ENCODE data around the gene STK11.

Gene STK11

DNA sequence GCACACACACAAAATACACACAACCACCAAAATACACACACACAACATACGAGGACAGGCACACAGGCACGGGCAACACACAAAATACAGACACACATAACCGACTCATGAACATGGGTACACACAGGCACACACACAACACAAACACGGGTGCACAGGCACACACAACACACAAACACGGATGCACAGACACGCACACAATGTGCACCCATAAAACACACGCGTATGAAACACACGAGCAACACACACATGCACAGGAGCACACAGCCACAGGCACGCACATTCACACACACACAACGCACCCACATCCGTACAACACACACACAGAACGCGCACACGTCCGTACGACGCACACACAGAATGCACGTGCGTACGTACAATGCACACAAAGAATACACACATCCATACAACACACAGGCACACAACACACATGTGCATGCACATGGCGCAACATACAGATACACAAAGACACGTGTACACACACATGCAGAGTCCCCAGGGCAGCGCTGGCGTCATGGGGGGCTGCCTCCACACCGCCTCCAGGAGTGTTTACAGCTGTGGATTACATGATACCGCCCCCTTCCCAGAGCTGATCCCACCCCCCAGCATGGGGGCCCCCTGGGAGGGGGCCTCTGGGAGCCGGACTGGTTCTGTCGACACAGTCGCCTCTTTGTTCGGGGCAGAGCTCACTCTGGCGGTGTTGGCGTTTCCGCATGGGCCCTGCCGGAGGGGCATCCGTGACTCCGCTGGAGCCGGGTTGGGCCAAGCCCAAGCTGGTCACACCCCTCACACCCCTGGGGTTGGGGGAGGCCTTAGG is 34.4 kb upstream of the STK11 start:
- TF ChIP-seq ZFX (IDR thresholded peaks at IDR 0.05; ENCODE audit: borderline replicate concordance) = no peak
- TF ChIP-seq, protein P1, sequence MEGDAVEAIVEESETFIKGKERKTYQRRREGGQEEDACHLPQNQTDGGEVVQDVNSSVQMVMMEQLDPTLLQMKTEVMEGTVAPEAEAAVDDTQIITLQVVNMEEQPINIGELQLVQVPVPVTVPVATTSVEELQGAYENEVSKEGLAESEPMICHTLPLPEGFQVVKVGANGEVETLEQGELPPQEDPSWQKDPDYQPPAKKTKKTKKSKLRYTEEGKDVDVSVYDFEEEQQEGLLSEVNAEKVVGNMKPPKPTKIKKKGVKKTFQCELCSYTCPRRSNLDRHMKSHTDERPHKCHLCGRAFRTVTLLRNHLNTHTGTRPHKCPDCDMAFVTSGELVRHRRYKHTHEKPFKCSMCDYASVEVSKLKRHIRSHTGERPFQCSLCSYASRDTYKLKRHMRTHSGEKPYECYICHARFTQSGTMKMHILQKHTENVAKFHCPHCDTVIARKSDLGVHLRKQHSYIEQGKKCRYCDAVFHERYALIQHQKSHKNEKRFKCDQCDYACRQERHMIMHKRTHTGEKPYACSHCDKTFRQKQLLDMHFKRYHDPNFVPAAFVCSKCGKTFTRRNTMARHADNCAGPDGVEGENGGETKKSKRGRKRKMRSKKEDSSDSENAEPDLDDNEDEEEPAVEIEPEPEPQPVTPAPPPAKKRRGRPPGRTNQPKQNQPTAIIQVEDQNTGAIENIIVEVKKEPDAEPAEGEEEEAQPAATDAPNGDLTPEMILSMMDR (IDR thresholded peaks at IDR 0.05) = no peak
- peak overlapping the region; percentile 99 for H3K27ac ChIP-seq

- TF ChIP-seq ZFX (IDR thresholded peaks at IDR 0.05; ENCODE audit: borderline replicate concordance) = no peak
- TF ChIP-seq, protein P1 (IDR thresholded peaks at IDR 0.05) = no peak
- H3K27ac ChIP-seq = peak overlapping the region; percentile 99
Measured at GRCh38 chr19:1171755-1172352, 33.7 kb upstream of the STK11 start.

DNA sequence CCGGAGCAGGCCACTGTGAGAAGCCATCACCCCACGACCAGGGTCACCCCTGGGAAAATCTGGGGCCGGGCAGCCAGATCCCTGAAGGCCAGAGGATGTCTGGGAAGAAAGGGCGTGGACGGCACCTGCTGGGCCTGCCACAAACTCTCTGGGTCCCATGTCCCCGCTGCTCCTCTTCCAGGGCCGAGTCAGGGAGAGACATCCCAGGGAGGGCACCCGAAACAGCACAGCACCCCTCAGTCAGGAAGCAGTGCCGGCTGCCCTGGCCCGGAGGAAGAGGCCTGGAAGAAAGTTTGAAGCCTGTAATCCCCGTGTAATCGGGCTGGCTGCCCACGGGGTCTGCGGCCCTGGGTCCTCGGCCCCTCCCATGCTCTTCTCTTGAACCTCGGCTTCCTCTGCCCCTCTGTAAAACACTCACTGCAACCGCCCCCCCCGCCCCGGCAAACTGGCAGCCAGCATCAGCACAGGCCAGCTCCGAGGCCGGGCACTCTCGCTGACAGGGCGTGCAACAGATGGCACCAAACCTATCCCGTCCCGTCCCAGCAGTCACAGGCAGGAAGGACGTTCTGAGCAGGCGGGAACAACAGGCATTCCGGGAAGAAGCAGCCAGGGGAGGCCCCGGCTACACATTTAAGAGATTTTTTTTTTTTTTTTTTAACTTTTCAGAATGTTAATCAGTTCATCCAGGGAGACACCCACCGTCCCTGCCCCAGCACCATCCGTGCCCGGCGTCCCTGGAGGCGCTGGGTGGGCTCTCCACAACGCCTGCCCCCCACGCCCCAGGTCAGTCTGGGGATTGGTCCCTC is 33.0 kb upstream of the STK11 start:
- peak overlapping the region; percentile 99 for H3K27ac ChIP-seq
- TF ChIP-seq ZFX (IDR thresholded peaks at IDR 0.05; ENCODE audit: borderline replicate concordance) = no peak
- TF ChIP-seq, protein P1 (IDR thresholded peaks at IDR 0.05) = no peak

- TF ChIP-seq, protein P1 (IDR thresholded peaks at IDR 0.05) = no peak
- no peak for TF ChIP-seq ZFX (IDR thresholded peaks at IDR 0.05; ENCODE audit: borderline replicate concordance)
- H3K27ac ChIP-seq = peak overlapping the region; percentile 99
Measured at GRCh38 chr19:1173159-1173844, 32.3 kb upstream of the STK11 start.

- TF ChIP-seq ZFX (IDR thresholded peaks at IDR 0.05; ENCODE audit: borderline replicate concordance) = no peak
- TF ChIP-seq, protein P1 (IDR thresholded peaks at IDR 0.05) = no peak
- H3K27ac ChIP-seq = peak within 1 kb of the TSS; percentile 99
Measured at GRCh38 chr19:1173845-1174809, 31.5 kb upstream of the STK11 start, which contains the start of gene SBNO2. Gene SBNO2, minus strand, starts transcription at chr19:1174268. Its CDS starts 19,992 bp downstream, at chr19:1154276.

Data from 22Rv1 (cell line).